Activated CD8-positive, alpha-beta memory T cell treated with anti-CD3 and anti-CD28 coated beads for 24 hours (primary cell): ENCODE data around the gene HIVEP1.

ENCODE experiments used
- DNase-seq: peaks from one replicate; pipeline ENCODE4 v3.0.0-alpha.2; 2020

The HIVEP1 gene

GRCh38 chr6:12051861-12052368 is 39.8 kb downstream of the HIVEP1 start:
- no peak for DNase-seq

GRCh38 chr6:12058172-12058961 is 46.3 kb downstream of the HIVEP1 start:
- DNase-seq, result no peak

DNA sequence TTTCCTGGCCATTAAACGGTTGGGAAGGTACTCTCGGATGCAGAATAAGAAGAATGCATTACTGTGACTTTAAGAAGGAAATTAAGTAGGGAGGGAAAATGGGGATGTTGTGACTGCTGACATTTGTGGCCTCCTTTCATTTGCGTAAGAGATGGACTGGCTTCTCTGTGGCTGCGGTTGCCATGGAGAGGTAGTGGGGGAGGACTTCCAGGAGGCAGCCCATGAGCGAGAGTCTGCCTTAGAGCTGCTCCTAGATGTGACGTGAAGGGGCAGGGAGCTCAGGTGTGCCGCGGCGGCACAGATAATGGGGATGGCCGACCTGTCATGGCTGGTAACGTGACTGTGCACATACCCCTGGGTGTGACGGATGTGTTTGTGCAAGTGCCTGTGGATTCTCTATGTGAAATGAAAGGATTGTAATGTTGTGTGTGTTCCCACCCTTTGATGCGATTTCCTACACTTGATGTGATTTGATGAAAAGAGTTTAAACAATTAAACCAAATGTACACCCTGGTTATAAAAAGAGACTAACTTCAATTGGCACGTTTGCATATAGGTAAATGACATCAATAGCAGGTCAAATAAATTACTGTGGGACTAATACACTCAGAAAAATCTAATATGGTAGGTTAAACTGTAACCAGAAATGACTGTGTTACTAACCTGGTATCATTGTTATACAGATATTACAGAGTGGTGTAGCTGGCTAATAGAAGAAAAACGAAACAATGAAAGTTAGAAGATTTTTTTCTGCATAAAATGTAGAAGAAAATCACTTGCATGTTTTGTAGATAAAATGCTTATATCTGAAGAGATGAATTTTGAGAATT is 48.9 kb downstream of the HIVEP1 start:
- DNase-seq, result peak; percentile 80

DNA sequence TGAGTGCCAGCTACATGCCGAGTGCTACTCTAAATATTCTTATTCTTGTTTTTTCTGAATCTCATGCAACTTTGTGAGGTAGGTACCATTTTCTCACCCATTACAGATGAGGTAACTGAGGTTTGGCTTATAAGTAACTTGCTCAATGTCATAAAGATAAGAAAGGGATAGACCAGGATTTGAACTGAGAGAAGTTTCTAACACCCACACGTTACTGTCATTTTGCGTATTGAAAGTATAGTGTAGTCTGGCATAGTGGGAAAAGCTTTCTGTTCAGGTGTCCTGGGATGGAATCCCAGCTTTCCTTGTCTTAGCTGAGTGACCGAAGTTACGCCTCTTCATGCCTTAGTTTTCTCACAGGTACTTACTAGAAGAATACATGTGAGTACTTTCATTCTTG is 50.5 kb downstream of the HIVEP1 start:
- no peak for DNase-seq

DNA sequence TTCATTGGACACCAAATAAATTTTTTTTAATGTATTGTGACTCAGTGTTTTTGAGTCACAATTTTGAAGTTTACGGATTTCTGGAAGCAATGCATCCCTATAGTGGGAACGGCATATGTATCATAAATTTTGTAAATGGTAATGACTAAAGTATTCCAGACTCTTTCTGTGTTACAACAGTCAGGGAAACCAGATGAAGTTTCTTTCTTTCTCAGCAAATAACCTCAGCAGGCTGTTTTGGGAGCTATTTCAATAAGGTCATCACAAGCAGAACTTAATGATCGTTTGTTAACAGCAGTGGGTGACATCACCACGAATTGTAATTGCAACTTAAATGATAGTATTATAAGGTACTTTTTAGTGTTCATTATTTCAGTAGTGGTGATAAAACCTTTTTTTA is 52.0 kb downstream of the HIVEP1 start:
- DNase-seq, result no peak

DNA sequence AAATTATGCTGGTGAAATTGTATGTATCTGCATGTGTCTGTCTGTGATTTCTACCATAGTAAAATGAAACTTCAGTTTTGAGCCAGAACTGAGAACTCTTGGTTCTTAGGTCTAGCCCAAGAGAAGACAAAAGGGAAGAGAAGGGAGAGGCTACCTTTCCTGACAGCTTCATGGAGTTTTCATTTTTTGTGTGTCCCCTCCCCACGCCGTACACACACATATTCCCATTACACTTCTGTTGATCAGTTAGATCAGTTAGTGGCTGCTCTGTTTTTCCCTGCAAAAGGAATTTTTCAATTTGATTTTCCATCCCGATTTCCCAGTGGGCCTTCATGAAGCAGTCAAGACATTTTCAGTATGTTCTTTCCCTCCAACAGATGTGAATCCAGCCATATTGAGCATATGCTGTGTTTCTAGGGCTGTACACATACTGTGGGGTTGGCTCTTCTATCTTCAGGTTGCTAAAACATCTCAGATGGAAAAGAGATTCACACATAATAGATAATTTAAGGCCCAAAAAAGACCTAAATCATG is 52.5 kb downstream of the HIVEP1 start:
- DNase-seq, result no peak

GRCh38 chr6:12065321-12066140 is 53.4 kb downstream of the HIVEP1 start:
- no peak for DNase-seq

DNA sequence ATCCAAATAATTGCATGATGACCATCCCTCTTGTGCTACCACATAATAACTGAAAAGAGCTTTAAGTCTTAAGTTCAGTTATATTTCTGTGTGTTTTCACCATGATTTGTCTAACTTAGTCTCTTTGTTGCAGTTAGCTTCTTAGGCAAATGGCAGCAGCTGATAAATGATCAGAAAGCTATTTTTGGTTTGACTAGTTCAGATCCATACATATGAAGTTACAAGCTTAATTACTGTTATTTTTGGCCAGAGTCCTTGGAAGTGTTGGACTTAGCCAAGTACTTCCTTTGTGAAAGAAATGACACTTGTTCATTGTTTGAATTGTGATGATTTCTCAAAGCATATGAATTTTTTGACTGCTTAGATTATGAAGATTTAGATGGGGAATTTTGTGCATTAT is 54.2 kb downstream of the HIVEP1 start:
- no peak for DNase-seq

DNA sequence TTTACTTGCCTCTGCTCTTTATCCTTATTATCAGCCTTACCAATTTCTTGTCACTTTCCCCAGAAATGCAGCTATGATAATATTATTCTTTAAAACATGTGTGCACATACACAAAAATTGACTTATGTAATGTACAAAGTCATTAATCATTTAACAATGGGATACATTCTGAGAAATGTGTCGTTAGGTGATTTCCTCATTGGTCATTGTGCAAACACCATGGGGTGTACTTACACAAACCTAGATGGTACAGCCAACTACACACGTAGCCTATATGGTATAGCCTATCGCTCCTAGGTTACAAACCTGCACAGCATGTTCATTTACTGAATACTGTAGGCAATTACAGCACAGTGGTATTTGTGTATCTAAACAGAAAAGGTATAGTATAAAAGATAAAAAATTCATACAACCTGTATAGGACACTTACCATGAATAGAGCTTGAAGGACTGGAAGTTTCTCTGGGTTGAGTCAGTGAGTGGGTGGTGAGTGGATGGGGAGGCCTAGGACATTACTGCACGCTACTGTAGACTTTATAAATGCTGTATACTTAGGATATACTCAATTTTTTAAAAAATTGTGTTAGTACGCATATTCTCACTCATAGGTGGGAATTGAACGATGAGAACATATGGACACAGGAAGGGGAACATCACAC is 56.9 kb downstream of the HIVEP1 start:
- DNase-seq, result no peak

GRCh38 chr6:12069891-12070529 is 57.9 kb downstream of the HIVEP1 start:
- no peak for DNase-seq

DNA sequence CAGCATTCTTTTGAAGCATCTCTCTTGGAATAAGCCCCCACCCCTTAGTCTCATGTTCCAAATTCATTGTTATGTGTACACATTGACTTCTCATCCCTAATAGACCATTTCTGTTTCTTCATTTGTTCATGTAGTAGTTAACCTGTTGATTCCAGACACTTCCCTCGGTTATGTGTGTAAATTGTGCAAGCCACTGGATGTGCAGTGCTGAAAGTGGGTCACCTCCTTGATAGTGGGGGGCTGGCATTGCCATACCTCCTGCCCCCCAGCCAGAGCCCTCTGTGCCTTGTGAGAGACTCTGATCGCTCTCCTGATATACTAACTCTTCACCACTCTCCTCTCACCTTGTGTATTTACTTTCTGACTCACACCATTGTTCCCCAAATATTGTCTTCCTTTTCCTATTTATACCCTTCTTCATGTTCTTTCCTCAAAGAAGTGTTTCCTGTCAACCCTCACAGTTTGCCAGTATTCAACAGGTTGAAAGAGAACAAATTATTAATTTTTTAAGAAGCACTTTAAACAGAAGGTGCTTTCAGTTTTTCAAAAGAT is 59.0 kb downstream of the HIVEP1 start:
- no peak for DNase-seq

DNA sequence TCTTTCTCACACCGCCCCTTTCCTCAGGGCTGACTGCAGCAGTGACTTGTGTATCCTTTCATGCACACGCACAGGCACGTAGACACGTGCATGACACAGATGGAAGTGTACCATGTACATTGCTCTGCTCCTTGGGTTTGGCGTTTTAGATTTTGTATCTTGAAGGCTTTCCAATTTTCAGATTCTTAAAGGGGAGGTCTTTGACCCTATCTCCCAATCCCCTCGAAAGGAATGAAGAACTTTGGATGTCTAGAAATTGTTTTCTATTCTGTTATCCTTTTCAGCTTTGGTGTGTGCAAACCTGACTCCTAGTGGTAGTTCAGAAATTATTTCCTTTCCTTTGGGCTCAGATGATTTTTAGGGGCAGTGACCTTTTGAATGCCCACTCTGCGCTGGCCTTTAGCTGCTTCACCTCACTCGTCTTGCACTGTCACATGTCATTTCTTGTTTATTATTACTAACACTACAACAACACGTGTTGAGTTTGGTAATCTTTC is 63.0 kb downstream of the HIVEP1 start:
- no peak for DNase-seq

- no peak for DNase-seq
These were observed 65.1 kb downstream of the HIVEP1 start for GRCh38 chr6:12077021-12077710.

- no peak for DNase-seq
These were observed 65.9 kb downstream of the HIVEP1 start for GRCh38 chr6:12078014-12078413.

DNA sequence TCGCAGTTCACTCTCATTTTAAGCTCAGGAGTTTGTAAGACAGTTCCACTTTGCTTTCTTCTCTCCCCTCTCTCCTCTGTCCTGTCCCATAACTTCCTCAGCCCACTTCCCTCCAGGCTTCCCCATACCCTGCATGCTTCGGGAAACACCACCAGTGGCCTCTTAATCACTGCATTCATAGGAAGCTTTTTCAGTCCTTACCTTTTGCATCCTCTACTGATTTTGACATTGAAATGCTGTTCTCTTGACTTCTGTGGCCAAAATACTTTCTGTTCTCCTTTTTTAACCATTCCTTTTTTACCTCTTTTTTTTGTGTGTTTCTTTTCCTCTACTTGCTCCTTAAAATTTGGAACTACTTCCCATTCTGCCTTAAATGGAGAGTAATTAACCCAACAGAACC is 69.7 kb downstream of the HIVEP1 start:
- no peak for DNase-seq

DNA sequence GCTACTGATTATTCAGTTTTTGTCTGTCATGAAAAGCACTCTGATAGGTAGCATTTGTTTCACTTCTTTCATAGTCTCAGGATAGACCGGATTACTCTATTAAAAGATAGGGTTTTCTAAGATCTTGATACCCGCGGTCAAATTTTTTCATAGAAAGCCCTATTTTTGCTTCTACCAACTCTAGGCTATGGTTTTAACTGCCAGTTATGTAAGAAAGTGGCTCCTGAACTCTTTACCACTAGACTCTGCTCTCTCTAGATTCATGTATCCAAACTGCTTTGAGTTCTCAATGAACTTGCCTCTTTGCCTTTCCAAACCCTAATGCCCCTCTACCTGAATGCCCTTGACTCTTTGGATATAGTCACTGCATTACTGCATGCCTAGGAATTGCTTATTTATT is 70.3 kb downstream of the HIVEP1 start:
- no peak for DNase-seq

- DNase-seq, result no peak
These were observed 71.2 kb downstream of the HIVEP1 start for GRCh38 chr6:12083302-12083701.

- no peak for DNase-seq
These were observed 71.7 kb downstream of the HIVEP1 start for GRCh38 chr6:12083763-12084162.

DNA sequence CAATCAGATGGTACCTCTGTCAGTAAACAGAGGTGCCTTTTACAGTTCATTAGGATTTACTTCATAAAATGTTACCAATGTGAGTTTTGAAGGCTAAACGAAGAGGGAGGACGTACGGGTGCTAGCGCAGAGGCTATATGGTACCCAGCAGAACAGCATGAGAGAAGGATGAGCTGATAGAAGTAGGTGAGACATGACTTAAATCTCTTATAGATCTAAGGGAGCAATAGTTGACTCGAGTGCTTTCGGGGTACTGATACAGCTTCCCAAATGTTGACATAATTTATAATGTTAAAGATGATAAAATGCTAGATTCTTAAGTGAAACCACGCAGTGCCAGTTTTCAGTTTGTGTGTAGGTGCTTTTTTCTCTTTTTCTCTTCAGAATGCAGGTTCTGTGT is 72.6 kb downstream of the HIVEP1 start:
- DNase-seq, result no peak

GRCh38 chr6:12088531-12088930 is 76.4 kb downstream of the HIVEP1 start:
- no peak for DNase-seq

GRCh38 chr6:12090714-12091113 is 78.6 kb downstream of the HIVEP1 start:
- DNase-seq, result no peak
